NB4 (cell line): ENCODE data around the gene PRRX2.

ENCODE experiments used
- CTCF ChIP-seq: IDR thresholded peaks from one replicate; pipeline ENCODE4 v1.5.1; 2012; ENCODE audit warnings: low read depth, low read length
- MAX ChIP-seq: IDR thresholded peaks from 2 replicates; pipeline ENCODE4 v1.6.1; 2011; ENCODE audit warnings: low read depth, low read length
- POLR2A ChIP-seq: IDR thresholded peaks from 2 replicates; pipeline ENCODE4 v1.6.1; 2011; ENCODE audit warnings: mild to moderate bottlenecking; ENCODE audit not compliant: insufficient read length; ENCODE audit errors: extremely low read depth

GRCh38 chr9:129679537-129679936, 14.1 kb downstream of the PRRX2 start:
- TF ChIP-seq POLR2A (no peak), CTCF (no peak), MAX (no peak)
